HL-60 (cell line): ENCODE data around the gene THAP3.

ENCODE experiments used
- POLR2AphosphoS5 ChIP-seq: IDR thresholded peaks from 2 replicates; pipeline ENCODE4 v1.6.1; 2012; ENCODE audit warnings: low read depth
- TF ChIP-seq, protein P1 (sequence below): IDR thresholded peaks from one replicate; pipeline ENCODE4 v1.5.1; 2011; ENCODE audit warnings: low read length, control low read depth, inconsistent platforms; ENCODE audit not compliant: insufficient read depth

DNA sequence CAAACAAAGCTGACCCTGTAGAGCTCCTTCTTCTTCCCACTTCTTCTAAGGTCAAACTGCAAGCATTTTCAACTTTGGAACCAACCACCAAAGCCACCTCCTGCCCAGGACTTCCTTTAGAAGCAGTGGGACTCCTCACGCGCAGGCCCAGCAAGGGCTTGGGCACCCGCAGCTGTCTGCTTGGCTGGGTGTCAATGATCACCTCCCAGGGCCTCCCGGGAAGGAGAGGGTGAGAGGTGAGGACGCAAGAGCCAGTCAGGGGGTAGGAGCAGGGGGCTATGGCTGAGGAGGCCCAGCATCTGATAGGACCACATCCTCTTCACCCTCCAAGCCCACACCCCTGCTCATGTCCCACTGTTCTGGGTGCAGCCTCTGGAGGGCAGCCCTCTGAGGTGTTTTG is 32.2 kb upstream of the THAP3 start:
- TF ChIP-seq, protein P1, sequence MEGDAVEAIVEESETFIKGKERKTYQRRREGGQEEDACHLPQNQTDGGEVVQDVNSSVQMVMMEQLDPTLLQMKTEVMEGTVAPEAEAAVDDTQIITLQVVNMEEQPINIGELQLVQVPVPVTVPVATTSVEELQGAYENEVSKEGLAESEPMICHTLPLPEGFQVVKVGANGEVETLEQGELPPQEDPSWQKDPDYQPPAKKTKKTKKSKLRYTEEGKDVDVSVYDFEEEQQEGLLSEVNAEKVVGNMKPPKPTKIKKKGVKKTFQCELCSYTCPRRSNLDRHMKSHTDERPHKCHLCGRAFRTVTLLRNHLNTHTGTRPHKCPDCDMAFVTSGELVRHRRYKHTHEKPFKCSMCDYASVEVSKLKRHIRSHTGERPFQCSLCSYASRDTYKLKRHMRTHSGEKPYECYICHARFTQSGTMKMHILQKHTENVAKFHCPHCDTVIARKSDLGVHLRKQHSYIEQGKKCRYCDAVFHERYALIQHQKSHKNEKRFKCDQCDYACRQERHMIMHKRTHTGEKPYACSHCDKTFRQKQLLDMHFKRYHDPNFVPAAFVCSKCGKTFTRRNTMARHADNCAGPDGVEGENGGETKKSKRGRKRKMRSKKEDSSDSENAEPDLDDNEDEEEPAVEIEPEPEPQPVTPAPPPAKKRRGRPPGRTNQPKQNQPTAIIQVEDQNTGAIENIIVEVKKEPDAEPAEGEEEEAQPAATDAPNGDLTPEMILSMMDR, result no peak
- TF ChIP-seq POLR2AphosphoS5, result no peak; the same call in 1 of the 2 replicates
